ENCODE measurements around the gene TMEM203. TPM values are rescaled to one million over a fixed set of nuclear protein-coding genes. Genes with fewer than 3 reads are reported as not detected.

Gene TMEM203
- total and polyA plus RNA-seq, 2 of the 4 experiments (the other 2 are of a cell fraction) = 18.8 to 40.6 TPM

DNA sequence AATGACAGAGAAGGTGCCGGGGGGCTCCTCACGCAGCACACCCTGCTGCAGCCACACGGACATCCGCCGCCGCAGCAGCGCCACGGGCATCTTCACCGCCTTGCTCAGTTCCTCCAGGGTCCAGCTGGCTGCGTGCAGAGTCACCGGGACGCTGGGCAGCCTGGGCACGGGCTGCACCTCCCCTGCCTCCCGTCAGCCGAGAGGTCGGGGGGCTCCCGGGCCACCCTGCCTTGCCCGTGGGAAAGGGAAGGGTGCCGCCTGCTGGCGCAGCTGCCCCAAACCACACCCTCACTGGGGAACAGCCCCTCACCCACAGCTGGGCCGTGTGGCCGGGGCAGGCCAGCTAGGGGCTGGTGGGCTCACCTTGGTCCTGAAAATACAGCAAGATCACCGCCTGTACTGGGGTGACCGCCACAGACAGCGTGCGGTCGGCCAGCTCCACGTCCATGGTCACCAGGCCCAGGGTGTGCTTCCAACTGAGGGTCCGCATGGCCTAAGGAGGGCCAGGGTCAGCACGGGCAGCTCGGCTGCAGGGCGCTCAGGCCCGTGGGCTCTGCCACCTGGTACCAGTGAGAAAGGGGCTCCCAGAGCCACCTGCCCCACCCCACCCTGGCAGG is 30.0 kb downstream of the TMEM203 start:
- H3K4ac ChIP-seq (ENCODE audit: low read depth, low read length) = no peak overlapping the region
- no peak overlapping the region for H3K56ac ChIP-seq (ENCODE audit: extremely low read depth, insufficient read depth, low read length)
- POLR2A ChIA-PET (ENCODE audit: unreplicated experiment) = no interaction called here
- no peak overlapping the region for H2BK20ac ChIP-seq (ENCODE audit: low read depth, low read length)
- dilution Hi-C loops (cut with HindIII; ENCODE audit: low sequenced_read_pairs, unreplicated experiment) = no loop called here
- H3K4me1 ChIP-seq (ENCODE audit: control insufficient read depth, insufficient read depth, low read length) = no peaks in the 10 kb centered on the region; the same call in 1 of the 2 replicates
- no peak overlapping the region for H4K5ac ChIP-seq (ENCODE audit: low read depth, low read length)
- H4K91ac ChIP-seq (ENCODE audit: insufficient read depth, low read depth, low read length) = no peak overlapping the region
- no peak overlapping the region for H2BK15ac ChIP-seq (ENCODE audit: low read depth, low read length)
- H3K79me1 ChIP-seq (ENCODE audit: low read depth in 1 of 2, low read length in 2 of 2) = no peaks in the 10 kb centered on the region
- H3K9ac ChIP-seq (ENCODE audit: low read depth, low read length) = no peak overlapping the region
- DNase-seq (no peak), ATAC-seq (ENCODE audit: low read depth) (peak; percentile 38; the same call in 1 of the 2 replicates)
- no peak overlapping the region for H4K8ac ChIP-seq (ENCODE audit: low read depth in 2 of 2, low read length in 2 of 2)
- peaks cover 26% of the 10 kb centered on the region for H3K36me3 ChIP-seq (ENCODE audit: control insufficient read depth, insufficient read depth, low read length)
- in situ Hi-C loops (cut with MboI; ENCODE audit: low sequenced_read_pairs) = no loop called here
- H2AK5ac ChIP-seq (ENCODE audit: low read depth, low read length) = no peak overlapping the region
- no peak overlapping the region for H3K14ac ChIP-seq (replicated peaks; ENCODE audit: low read depth, low read length)
- H2AFZ ChIP-seq (replicated peaks; ENCODE audit: low read length, poor library complexity) = peak overlapping the region; percentile 14
- no peak overlapping the region for H3K27ac ChIP-seq (ENCODE audit: insufficient read depth, low read length)
- TF ChIP-seq RCOR1 (IDR thresholded peaks at IDR 0.05; ENCODE audit: insufficient replicate concordance, low read length) (no peak), ELK1 (IDR thresholded peaks at IDR 0.05; ENCODE audit: borderline replicate concordance, low read depth, low read length) (no peak), MAFK (IDR thresholded peaks at IDR 0.05; ENCODE audit: low read depth, low read length) (no peak), CHD1 (IDR thresholded peaks at IDR 0.05; ENCODE audit: low read depth, low read length) (no peak), RAD21 (IDR thresholded peaks at IDR 0.05; ENCODE audit: low read length) (no peak)
- 49% methylated on average over 22 of the region's 33 CpGs; no CpG with 5 or more reads in 1 of the 2 experiments for WGBS, 2 experiments (ENCODE audit: extremely low coverage in 2 of 2, insufficient read length in 1 of 2)
- no peak overlapping the region for H3K18ac ChIP-seq (ENCODE audit: low read depth, low read length)
- H3K9me3 ChIP-seq (ENCODE audit: control insufficient read depth, insufficient read depth, low read length) = no peaks in the 10 kb centered on the region
- H2BK5ac ChIP-seq (ENCODE audit: low read depth, low read length, poor library complexity, severe bottlenecking) = no peak overlapping the region
- H3K9me1 ChIP-seq (ENCODE audit: insufficient read depth, low read length) = 0 out of 2 replicates have a peak, but pooled peaks cover 2% of the 10 kb centered on the region
- CTCF ChIA-PET = no interaction called here
- peaks cover 18% of the 10 kb centered on the region; the same call in 1 of the 2 replicates for H3K27me3 ChIP-seq (ENCODE audit: control insufficient read depth, insufficient read depth, low read length)
- intact Hi-C loops (cut with micrococcal nuclease) = no loop called here
- no peak overlapping the region for H3K4me2 ChIP-seq (ENCODE audit: low read depth, low read length)
- peak overlapping the region; percentile 72 for H2AK9ac ChIP-seq (replicated peaks; ENCODE audit: low read depth, low read length, poor library complexity)
- H2BK120ac ChIP-seq (ENCODE audit: low read depth, low read length) = no peak overlapping the region
- no TSS peak for BruUV-seq (replicated peaks)
- no peaks in the 10 kb centered on the region; the same call in 1 of the 2 replicates for H4K20me1 ChIP-seq (ENCODE audit: insufficient read depth, low read length)
- H3K4me3 ChIP-seq (ENCODE audit: insufficient read depth, low read depth, low read length) = no peak overlapping the region
- H3K23ac ChIP-seq (ENCODE audit: low read depth, low read length) = no peak overlapping the region

All from IMR-90 (cell line).